H1 (cell line): ENCODE results near the gene APBB3. TPM values are rescaled to one million over a fixed set of nuclear protein-coding genes. Genes with fewer than 3 reads are reported as not detected.

Experiments used
- CTCF ChIA-PET: fragments of 300-600 bp; sonication (Branson Sonifier 250); formaldehyde crosslinking; loops from one replicate; lab custom pipeline; 2021; ENCODE audit not compliant: partially characterized antibody; lab: Charles Lee
- POLR2A ChIA-PET: fragments of 300-600 bp; sonication (Branson Sonifier 250); formaldehyde crosslinking; loops from one replicate; lab custom pipeline; 2021; ENCODE audit warnings: inconsistent platforms; ENCODE audit not compliant: partially characterized antibody; lab: Charles Lee
- DNase-seq, 2 experiments: peaks; one replicate each; pipeline versions ENCODE4 v3.0.0 to v3.0.0-alpha.2; 2010 to 2022; ENCODE audit warnings: low spot score in 2 of 2, low read depth in 1 of 2, mixed read lengths in 1 of 2
- FAIRE-seq: peaks from 2 replicates; lab custom pipeline; 2011; peaks lifted over from hg19 to GRCh38; lab: Jason Lieb, UNC
- H2AFZ ChIP-seq: 2 replicates; pipeline ENCODE4 v1.8.1; 2012; ENCODE audit warnings: low read length, inconsistent platforms
- H2AK5ac ChIP-seq: 2 replicates; pipeline ENCODE4 v1.6.1; 2013; ENCODE audit warnings: low read depth, low read length
- H2BK120ac ChIP-seq: replicated peaks from 2 replicates; pipeline ENCODE3; 2013; ENCODE audit warnings: low read depth, low read length, inconsistent platforms
- H2BK12ac ChIP-seq: 2 replicates; pipeline ENCODE4 v1.6.1; 2013; ENCODE audit warnings: low read depth, low read length
- H2BK15ac ChIP-seq: 2 replicates; pipeline ENCODE4 v1.6.1; 2013; ENCODE audit warnings: low read length
- H2BK20ac ChIP-seq: 2 replicates; pipeline ENCODE4 v1.6.1; 2013; ENCODE audit warnings: low read length
- H2BK5ac ChIP-seq: 2 replicates; pipeline ENCODE4 v1.6.1; 2013; ENCODE audit warnings: low read depth, low read length
- H3K14ac ChIP-seq: 2 replicates; pipeline ENCODE4 v1.6.1; 2013; ENCODE audit warnings: inconsistent platforms; ENCODE audit not compliant: insufficient read length
- H3K18ac ChIP-seq: 2 replicates; pipeline ENCODE4 v1.6.1; 2013; ENCODE audit warnings: low read length; ENCODE audit errors: extremely low read depth
- H3K23ac ChIP-seq: 2 replicates; pipeline ENCODE4 v1.6.1; 2013; ENCODE audit warnings: inconsistent platforms; ENCODE audit not compliant: insufficient read length
- H3K23me2 ChIP-seq: 2 replicates; pipeline ENCODE4 v1.6.1; 2013; ENCODE audit warnings: low read depth, low read length
- H3K27ac ChIP-seq: 2 replicates; pipeline ENCODE4 v1.6.1; 2011; ENCODE audit warnings: low read depth, low read length, inconsistent platforms
- H3K27me3 ChIP-seq, 4 experiments: replicated peaks in 1 of 4; 1 replicate in 1 of 4; 2 replicates in 3 of 4; pipeline versions ENCODE4 v1.6.1 to v1.8.1; 2011 to 2013; ENCODE audit warnings: low read length in 3 of 4, mild to moderate bottlenecking in 3 of 4, inconsistent platforms in 2 of 4, mixed read lengths in 2 of 4, moderate library complexity in 1 of 4; ENCODE audit not compliant: control insufficient read depth in 3 of 4, insufficient read depth in 3 of 4; ENCODE audit errors: extremely low read depth in 1 of 4
- H3K36me3 ChIP-seq, 4 experiments: 2 replicates each; pipeline versions ENCODE4 v1.6.1 to v1.8.1; 2011 to 2013; ENCODE audit warnings: mild to moderate bottlenecking in 4 of 4, low read length in 3 of 4, moderate library complexity in 2 of 4, control low read depth in 1 of 4, inconsistent platforms in 1 of 4; ENCODE audit not compliant: insufficient read depth in 4 of 4, control insufficient read depth in 2 of 4
- H3K4ac ChIP-seq: replicated peaks from 2 replicates; pipeline ENCODE3; 2013; ENCODE audit warnings: low read length, low read depth, mixed read lengths, inconsistent platforms; ENCODE audit not compliant: insufficient read length
- H3K4me1 ChIP-seq, 4 experiments: replicated peaks in 1 of 4; 1 replicate in 1 of 4; 2 replicates in 3 of 4; pipeline versions ENCODE4 v1.6.1 to v1.8.1; 2011 to 2013; ENCODE audit warnings: low read length in 3 of 4, inconsistent platforms in 2 of 4, mixed read lengths in 1 of 4; ENCODE audit not compliant: insufficient read depth in 4 of 4, control insufficient read depth in 3 of 4
- H3K4me2 ChIP-seq, 2 experiments: 2 replicates each; pipeline versions ENCODE4 v1.6.1 to v1.8.1; 2011 to 2013; ENCODE audit warnings: low read depth in 2 of 2, low read length in 2 of 2, control low read depth in 1 of 2, inconsistent platforms in 1 of 2, mild to moderate bottlenecking in 1 of 2; ENCODE audit not compliant: insufficient read depth in 1 of 2
- H3K4me3 ChIP-seq, 4 experiments: fragments of 200-600, 300-600 bp in 1 of 4; sonication (generic), shearing (Covaris generic), sonication (Bioruptor Twin) in 1 of 4; 2 replicates each; pipeline versions ENCODE4 v1.5.1 to v1.8.1; 2011 to 2016; ENCODE audit warnings: low read length in 4 of 4, low read depth in 3 of 4, control low read depth in 2 of 4, inconsistent platforms in 2 of 4, mild to moderate bottlenecking in 2 of 4, mixed read lengths in 1 of 4, moderate library complexity in 1 of 4; ENCODE audit not compliant: insufficient read depth in 2 of 4; ENCODE audit errors: extremely low read depth in 1 of 4
- H3K56ac ChIP-seq: replicated peaks from 2 replicates; pipeline ENCODE3; 2013; ENCODE audit warnings: low read depth, mild to moderate bottlenecking, mixed read lengths, low read length, inconsistent platforms; ENCODE audit not compliant: insufficient read length
- H3K79me1 ChIP-seq: 2 replicates; pipeline ENCODE4 v1.6.1; 2013; ENCODE audit warnings: low read depth, low read length, control low read depth
- H3K79me2 ChIP-seq, 2 experiments: 2 replicates each; pipeline versions ENCODE4 v1.6.1 to v1.8.1; 2012 to 2013; ENCODE audit warnings: low read length in 2 of 2, mild to moderate bottlenecking in 2 of 2, inconsistent platforms in 1 of 2; ENCODE audit not compliant: insufficient read depth in 2 of 2, control insufficient read depth in 1 of 2
- H3K9ac ChIP-seq, 4 experiments: replicated peaks in 1 of 4; 1 replicate in 1 of 4; 2 replicates in 3 of 4; pipeline versions ENCODE4 v1.6.1 to v1.8.1; 2011 to 2013; ENCODE audit warnings: low read depth in 3 of 4, low read length in 3 of 4, control low read depth in 2 of 4, mild to moderate bottlenecking in 2 of 4, moderate library complexity in 2 of 4, inconsistent platforms in 1 of 4; ENCODE audit errors: extremely low read depth in 1 of 4
- H3K9me3 ChIP-seq, 2 experiments: 2 replicates each; pipeline versions ENCODE4 v1.6.1 to v1.8.1; 2012 to 2013; ENCODE audit warnings: mild to moderate bottlenecking in 2 of 2, moderate library complexity in 2 of 2, control low read depth in 1 of 2, inconsistent platforms in 1 of 2, low read depth in 1 of 2, low read length in 1 of 2, mixed read lengths in 1 of 2; ENCODE audit not compliant: insufficient read depth in 2 of 2
- H4K20me1 ChIP-seq, 2 experiments: replicated peaks in 1 of 2; 2 replicates each; pipeline versions ENCODE3 to v1.8.1; 2011 to 2013; ENCODE audit warnings: inconsistent platforms in 2 of 2, low read length in 2 of 2, mild to moderate bottlenecking in 1 of 2; ENCODE audit not compliant: insufficient read depth in 2 of 2, control insufficient read depth in 1 of 2
- H4K5ac ChIP-seq: 2 replicates; pipeline ENCODE4 v1.6.1; 2013; ENCODE audit warnings: low read length, low read depth, mixed read lengths, inconsistent platforms; ENCODE audit not compliant: insufficient read length
- H4K8ac ChIP-seq: 2 replicates; pipeline ENCODE4 v1.8.0; 2013; ENCODE audit warnings: mild to moderate bottlenecking, moderate library complexity, low read length, inconsistent platforms; ENCODE audit not compliant: insufficient read depth; ENCODE audit errors: extremely low read depth
- H4K91ac ChIP-seq: replicated peaks from 2 replicates; pipeline ENCODE3; 2013; ENCODE audit warnings: low read length, mixed read lengths, inconsistent platforms; ENCODE audit not compliant: insufficient read length
- RAD21 ChIP-seq, 2 experiments: IDR thresholded peaks in 1 of 2; conservative IDR thresholded peaks in 1 of 2; 2 replicates each; pipeline ENCODE4 v1.6.1; 2011; ENCODE audit warnings: low read depth in 2 of 2, low read length in 2 of 2, improper control_type of control experiment in 1 of 2, inconsistent platforms in 1 of 2, mild to moderate bottlenecking in 1 of 2, moderate library complexity in 1 of 2
- WGBS, 2 experiments: shearing (Covaris generic) in 1 of 2; methylation state at CpG; one replicate each; pipeline versions ENCODE4 v1.1.6 to v1.1.7; 2013 to 2015; ENCODE audit warnings: low lambda C conversion rate in 2 of 2, mixed read lengths in 2 of 2, inconsistent platforms in 1 of 2, low coverage in 1 of 2, missing lambda C conversion rate in 1 of 2; ENCODE audit not compliant: insufficient replicate concordance in 2 of 2, insufficient coverage in 1 of 2, insufficient read length in 1 of 2; ENCODE audit errors: extremely low coverage in 1 of 2, missing lambda C conversion rate in 1 of 2; 5-methylcytosine and 5-hydroxymethylcytosine counted together
- polyA plus RNA-seq, 7 experiments: library from polyadenylated mRNA; depleted of rRNA in 3 of 7; stranded (reverse) in 5 of 7; unstranded in 2 of 7; fragments of >200 nt in 5 of 7; fragments of 200-250 nt in 2 of 7; gene quantifications; 1 replicate in 5 of 7; 2 replicates in 1 of 7; 4 replicates in 1 of 7; pipeline versions ENCODE4 v1.2.1 to v1.2.3, GENCODE V29; 2011 to 2013; ENCODE audit warnings: missing spikeins in 2 of 7, mixed read lengths in 2 of 7
- total RNA-seq: library from RNA; stranded (reverse); fragmentation: NEBNext Ultra II Directional; extraction: Animal tissue kit (Norgen Biotek cat#: 25700); gene quantifications from 2 replicates; pipeline ENCODE4 v1.2.1, GENCODE V29; 2021

The APBB3 gene
- total and polyA plus RNA-seq, 2 of the 8 experiments (the other 6 are each of a cell fraction or from before 2014, with no cell fraction given) = 16.0 to 21.9 TPM

GRCh38 chr5:140558542-140558941, 5.9 kb downstream of the APBB3 start:
- peaks cover 8% of the 10 kb centered on the region; the same call in 1 of the 2 replicates for H3K23me2 ChIP-seq
- no peak for DNase-seq
- no peak for TF ChIP-seq RAD21 (IDR thresholded peaks at IDR 0.05 in 1 of 2, conservative IDR thresholded peaks at IDR 0.05 in 1 of 2; ENCODE audit: low read depth in 2 of 2, low read length in 2 of 2)
- no peak overlapping the region for H3K14ac ChIP-seq
- no peak overlapping the region for H2AFZ ChIP-seq
- H4K5ac ChIP-seq = no peak overlapping the region
- no peak overlapping the region for H3K56ac ChIP-seq
- H3K4me2 ChIP-seq = no peak overlapping the region; a peak in 1 of 4 replicates
- no peaks in the 10 kb centered on the region for H3K9me3 ChIP-seq
- no peaks in the 10 kb centered on the region; a peak in 1 of 8 replicates for H3K36me3 ChIP-seq
- H3K27ac ChIP-seq = no peak overlapping the region; the same call in 1 of the 2 replicates
- peaks cover 2 to 7% (median 5%) of the 10 kb centered on the region in 4 experiments; a peak in 5 of 7 replicates for H3K4me1 ChIP-seq
- peaks cover 5% of the 10 kb centered on the region for H3K79me1 ChIP-seq
- CTCF ChIA-PET = interaction anchor here (0.6 to 3.4 kb wide), 4 partner anchors 10 to 207 kb away, joined by 3 to 19 read pairs (median 8); partner anchors contain the start of gene EIF4EBP3
- H2AK5ac ChIP-seq = peak overlapping the region; percentile 98
- no peaks in the 10 kb centered on the region; a peak in 1 of 7 replicates for H3K27me3 ChIP-seq
- POLR2A ChIA-PET = interaction anchor here (1.4 to 10.8 kb wide), 4 partner anchors 12 to 157 kb away, joined by 4 to 191 read pairs (median 13); partner anchors contain the start of genes ANKHD1, DND1, EIF4EBP3 and IK
- no peak overlapping the region for H2BK120ac ChIP-seq
- H4K91ac ChIP-seq = no peak overlapping the region
- H3K79me2 ChIP-seq = peaks cover 9 to 34% of the 10 kb centered on the region in 2 experiments; a peak in 3 of 4 replicates
- no peak for FAIRE-seq
- H2BK15ac ChIP-seq = peak overlapping the region; percentile 84
- 93% methylated on average over 7 of the region's 9 CpGs; no CpG with 5 or more reads in 1 of the 2 experiments for WGBS, 2 experiments
- H3K9ac ChIP-seq = no peak overlapping the region
- no peak overlapping the region for H3K4ac ChIP-seq
- no peak overlapping the region for H4K8ac ChIP-seq
- H2BK12ac ChIP-seq = peak overlapping the region; percentile 94
- H4K20me1 ChIP-seq = peaks cover 0 to 3% of the 10 kb centered on the region in 2 experiments
- H3K18ac ChIP-seq = no peak overlapping the region
- H2BK5ac ChIP-seq = 0 out of 2 replicates have a peak overlapping the region, but pooled peaks have one; percentile 91
- no peak overlapping the region for H3K4me3 ChIP-seq
- H2BK20ac ChIP-seq = no peak overlapping the region
- H3K23ac ChIP-seq = no peak overlapping the region
